ENCODE measurements around the gene GLIS1.

Gene GLIS1

DNA sequence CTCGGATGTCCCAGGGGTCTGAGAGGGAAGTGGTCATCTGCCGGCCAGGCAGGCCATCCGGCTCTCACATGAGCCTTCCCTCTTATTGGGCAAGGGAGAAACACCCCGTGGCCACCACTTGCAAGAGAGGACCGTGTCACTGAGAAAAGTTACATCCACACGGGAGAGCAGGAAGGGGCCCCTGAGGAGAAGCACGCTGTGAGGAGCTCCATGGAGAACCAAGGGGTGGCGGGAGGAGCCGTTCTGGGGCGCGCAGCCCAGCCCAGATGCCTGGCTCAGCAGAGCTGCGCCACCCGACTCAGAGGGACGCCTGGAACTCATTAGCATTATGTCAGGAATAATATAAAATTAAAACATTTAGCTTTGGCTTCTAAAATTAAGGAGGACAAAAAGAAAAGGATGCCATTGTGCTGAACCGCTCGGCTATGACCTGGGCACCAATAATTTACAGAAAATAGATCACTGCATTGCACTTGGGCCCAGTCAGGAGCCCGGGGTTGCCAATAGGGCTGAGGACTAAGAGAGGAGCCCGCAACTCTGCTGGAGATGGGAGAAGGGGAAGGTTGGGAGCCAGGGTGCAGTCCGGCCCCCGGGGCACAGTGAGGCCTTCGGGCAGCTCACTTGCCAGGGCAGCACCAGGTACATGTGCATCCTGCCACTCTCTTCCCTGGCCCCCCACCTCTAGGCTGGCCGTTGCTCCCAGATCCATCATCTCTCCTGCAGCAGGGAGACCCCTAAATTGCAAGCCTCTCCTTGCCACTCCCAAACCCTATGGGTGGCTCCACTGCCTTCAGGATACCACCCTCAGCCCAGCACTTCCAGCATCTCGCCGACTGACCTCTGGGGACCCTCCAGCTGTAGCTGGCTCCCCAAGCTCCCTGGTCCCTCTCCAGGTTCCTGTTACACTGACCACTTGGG is 194.9 kb downstream of the GLIS1 start:
- no peak for DNase-seq

DNA sequence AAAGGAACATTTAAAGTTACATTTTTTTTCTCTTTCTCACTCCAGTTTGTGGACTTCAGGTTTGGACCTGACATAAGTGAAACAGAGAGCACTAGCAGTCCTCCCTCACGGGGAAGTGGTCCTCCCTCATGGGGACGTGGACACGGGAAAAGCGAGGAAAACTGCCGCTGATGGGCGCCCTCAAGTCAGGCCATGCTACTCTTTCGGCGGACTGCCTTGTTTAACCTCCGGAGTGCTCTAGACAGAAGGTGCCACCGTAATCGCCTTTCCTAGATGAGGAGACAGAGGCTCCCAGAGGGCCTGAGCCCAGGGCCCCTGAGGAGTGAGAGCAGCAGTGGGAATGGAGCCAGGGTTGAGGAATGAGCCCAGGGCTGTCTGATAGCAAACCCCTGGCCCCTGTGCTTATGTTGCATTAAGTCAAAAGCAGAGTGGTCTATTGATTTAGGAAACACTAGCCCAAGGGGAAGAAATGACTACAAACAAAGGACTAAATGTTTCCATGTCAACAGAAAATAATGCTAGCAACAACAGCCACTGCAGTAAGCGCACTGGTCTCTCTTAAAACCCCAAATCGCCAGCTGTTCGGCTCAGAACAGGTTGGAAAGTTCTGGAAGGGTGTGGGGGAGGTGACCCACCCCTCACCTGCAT is 195.7 kb downstream of the GLIS1 start:
- DNase-seq: no peak

- DNase-seq: no peak
Observed at GRCh38 chr1:53542551-53542950, 196.4 kb downstream of the GLIS1 start.

DNA sequence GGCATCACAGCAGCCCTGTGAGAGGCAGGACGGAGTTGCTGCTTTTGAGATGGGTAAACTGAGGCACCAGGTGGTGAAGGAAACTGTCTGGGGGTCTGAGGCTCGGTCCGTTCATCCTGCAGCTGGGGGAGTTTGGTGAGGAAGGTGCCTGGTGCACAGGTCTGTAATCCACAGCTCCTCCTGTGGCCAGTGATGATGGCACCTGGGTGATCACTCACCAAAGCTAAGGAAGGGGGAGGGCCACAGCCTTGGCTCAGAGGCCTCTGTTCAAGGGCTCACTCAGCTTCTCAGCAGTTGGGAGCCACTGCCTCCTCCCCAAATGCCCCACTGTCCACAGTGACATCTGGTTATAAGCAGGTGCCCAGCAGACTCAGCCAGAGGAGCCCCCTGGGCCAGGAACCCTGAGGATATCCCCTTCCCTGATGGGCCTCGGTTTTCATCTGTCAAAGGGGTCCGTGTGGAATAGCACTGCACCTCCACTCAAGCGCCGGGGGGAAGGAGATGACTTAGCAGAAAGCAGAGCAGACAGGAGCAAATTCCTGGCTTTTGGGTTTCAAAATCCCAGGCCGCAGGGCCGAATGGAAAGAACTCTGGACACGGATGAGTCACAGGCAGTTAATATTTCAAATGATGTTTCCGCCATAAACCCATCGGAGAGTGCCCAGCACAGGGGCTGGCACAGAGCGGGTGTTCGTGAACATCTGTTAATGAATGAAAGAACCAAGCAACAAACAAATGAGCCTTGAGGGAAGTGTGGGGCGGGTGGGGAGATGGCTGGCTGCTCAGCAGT is 197.0 kb downstream of the GLIS1 start:
- no peak for DNase-seq

DNA sequence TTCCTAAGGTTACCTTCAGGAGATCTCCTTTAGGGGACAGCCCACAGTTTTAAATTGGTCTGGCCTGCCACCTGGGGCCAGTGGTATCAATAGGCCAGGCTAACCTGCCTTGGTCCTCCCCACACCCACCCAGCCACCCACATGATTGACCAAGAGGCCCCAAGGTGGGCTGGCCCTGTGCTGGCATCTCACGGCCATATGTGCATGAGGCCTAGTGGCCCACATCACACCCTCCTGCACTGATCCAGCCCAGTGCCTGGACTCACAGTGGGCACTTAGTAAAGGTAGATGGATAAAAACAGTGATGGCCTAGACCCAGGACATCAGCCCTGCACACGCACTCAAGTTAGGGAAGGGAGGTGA is 197.7 kb downstream of the GLIS1 start:
- DNase-seq: no peak

DNA sequence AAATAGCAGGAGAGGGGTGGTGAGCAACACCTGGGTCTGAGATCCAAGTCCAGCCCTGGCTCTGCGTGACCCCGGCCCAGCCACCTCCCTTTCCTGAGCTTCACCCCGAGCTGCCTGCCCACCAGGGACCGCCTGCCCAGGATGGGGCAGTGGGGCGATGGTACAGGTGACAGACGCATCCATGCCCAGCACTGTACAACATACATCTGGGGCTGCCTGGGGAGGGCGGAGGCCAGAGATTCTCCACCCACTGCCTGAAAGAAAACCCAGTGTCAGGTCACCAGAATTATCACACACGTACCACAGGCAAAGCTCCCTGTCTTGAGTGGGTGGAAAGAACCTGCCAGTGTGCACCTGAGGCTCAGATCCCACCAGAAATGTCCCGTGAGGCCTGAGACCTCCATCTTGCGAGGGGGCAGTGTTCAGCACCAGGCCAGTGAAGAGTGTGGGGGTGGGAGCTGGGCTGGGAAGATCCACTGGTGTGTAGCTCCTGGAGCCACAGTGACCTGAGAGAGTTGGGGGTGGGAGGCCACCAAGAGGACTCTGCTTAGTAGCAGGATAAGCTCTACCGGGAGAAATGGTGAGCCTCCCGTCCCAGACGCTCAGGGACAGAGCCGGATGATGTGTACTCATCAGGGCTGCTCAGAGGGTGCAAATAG is 198.2 kb downstream of the GLIS1 start:
- DNase-seq: no peak

DNA sequence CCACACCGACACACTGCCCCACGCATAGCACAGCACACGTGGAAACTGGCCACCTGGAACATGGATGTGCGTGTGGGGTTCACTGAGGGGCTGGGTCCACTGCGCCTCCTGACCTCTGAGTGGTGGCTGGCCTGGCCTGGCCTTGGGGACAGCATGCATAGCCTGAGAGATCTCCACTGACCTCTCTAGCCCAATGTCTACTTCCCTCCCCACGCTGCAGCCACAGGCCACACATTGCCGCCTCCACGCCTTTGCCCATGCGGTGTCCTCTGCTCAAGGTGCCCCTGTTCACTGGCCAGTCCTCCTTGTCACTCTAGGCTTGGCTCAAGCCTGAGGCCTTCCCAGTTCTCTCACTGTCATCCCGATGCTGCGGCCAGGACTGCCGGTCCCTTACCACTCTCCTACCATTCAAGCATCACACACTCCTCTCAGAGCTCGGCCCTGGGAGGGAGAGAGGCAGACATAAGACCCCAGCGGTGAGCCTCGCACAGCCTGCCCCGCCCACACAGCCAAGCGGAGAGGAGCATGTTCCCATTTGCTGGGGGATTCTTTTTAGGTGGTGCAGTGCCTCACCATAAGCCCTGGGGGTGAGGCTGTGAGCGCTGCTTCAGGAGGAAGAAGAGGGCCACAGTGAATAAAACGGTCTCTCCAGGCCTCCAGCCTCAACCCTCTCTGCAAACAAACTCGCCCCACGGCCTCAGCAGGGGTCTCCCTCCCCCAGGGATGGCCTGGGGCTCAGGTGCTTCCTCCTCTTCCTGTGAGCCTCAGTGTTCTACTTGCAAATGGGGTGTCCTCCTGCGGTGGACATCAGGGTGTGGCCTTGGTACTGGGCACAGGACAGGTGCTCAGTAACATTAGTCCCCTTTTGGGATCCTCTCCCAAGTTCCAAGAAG is 199.0 kb downstream of the GLIS1 start:
- no peak for DNase-seq

GRCh38 chr1:53539226-53539625 is 199.7 kb downstream of the GLIS1 start:
- DNase-seq: no peak

GRCh38 chr1:53536606-53537005 is 202.4 kb downstream of the GLIS1 start:
- peak in 1 of 2 experiments; percentile 9 for DNase-seq

- peak in 1 of 2 experiments; percentile 8 for DNase-seq
Observed at GRCh38 chr1:53535846-53536245, 203.1 kb downstream of the GLIS1 start.

DNA sequence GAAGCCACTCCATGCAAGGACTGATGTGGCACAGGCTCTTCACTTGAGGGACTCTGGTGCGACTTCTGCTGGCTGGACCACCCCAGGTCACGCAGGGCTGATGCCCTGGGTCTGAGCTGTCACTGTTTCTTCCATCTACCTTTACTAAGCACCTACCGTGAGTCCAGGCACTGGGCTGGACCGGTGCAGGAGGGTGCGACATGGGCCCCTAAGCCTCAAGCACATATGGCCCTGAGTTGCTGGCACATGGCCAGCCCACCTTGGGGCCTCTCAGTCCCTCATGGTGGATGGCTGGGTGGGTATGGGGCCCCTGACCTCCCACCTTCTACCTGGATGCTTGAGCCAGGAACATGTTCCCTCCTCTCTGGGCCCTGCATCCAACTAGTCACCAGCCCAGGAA is 203.7 kb downstream of the GLIS1 start:
- DNase-seq: no peak

- DNase-seq: no peak
Observed at GRCh38 chr1:53532912-53533311, 206.1 kb downstream of the GLIS1 start.

DNA sequence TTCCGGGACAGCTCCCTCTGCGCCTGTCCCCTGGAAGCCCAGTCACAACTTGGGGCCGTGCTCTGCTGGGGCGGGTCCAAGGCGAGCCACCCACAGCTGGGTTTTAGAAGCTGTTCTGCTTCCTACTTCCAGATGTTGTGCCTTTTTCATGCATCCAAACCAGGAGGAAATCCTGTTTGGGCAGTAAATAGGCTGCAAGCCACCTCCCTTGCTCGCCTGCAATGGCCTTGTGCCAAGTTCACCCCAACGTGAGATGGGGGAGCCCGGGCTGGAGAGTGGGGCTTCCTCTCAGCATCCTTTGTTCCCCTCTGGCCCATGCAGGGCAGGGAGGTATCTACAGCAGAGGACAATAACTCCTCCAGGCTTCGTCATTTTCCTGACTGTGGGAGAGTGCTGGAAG is 206.6 kb downstream of the GLIS1 start:
- no peak for DNase-seq

DNA sequence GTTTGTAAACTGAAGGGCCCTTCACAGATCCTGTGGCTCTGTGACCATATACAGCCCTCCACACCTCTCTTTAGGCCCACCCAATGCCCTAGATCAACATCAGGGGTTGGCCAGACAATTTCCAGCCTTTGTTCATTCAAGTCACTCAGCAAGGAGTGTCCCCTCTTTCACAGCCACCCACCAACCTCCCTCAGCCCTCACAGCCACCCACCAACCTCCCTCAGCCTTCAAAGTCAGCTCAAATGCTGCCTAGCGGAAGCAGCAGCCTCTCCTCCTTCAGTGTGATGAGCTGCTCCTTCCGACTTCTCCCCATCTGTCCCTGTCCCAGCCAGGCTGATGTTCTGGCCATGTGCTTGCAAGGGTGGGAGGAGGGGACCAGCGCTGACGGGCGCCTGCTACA is 208.4 kb downstream of the GLIS1 start:
- no peak for DNase-seq

GRCh38 chr1:53529555-53529954 is 209.4 kb downstream of the GLIS1 start:
- no peak for DNase-seq

DNA sequence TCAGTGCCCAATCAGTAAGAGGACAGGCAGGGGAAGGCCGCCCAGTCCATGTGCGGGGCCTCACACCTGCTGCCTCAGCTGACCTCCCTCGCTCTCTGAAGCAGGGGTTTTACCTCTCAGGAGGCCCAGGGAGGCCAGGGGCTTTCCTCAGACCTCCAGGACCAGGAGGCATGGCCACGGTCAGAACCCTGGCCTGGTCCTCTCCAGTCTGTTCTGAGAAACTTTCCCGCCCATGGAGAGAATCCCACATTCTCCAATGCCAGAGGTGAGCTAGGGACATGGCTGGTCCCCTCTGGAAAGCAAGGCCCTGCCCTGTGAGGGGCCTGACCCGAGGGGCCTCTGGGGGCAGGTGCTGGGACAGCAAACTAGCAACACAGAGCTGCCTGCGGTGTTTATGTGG is 211.6 kb downstream of the GLIS1 start:
- no peak for DNase-seq

- DNase-seq: no peak
Observed at GRCh38 chr1:53526451-53527101, 212.4 kb downstream of the GLIS1 start.

- DNase-seq: no peak
Observed at GRCh38 chr1:53525595-53525994, 213.4 kb downstream of the GLIS1 start.

DNA sequence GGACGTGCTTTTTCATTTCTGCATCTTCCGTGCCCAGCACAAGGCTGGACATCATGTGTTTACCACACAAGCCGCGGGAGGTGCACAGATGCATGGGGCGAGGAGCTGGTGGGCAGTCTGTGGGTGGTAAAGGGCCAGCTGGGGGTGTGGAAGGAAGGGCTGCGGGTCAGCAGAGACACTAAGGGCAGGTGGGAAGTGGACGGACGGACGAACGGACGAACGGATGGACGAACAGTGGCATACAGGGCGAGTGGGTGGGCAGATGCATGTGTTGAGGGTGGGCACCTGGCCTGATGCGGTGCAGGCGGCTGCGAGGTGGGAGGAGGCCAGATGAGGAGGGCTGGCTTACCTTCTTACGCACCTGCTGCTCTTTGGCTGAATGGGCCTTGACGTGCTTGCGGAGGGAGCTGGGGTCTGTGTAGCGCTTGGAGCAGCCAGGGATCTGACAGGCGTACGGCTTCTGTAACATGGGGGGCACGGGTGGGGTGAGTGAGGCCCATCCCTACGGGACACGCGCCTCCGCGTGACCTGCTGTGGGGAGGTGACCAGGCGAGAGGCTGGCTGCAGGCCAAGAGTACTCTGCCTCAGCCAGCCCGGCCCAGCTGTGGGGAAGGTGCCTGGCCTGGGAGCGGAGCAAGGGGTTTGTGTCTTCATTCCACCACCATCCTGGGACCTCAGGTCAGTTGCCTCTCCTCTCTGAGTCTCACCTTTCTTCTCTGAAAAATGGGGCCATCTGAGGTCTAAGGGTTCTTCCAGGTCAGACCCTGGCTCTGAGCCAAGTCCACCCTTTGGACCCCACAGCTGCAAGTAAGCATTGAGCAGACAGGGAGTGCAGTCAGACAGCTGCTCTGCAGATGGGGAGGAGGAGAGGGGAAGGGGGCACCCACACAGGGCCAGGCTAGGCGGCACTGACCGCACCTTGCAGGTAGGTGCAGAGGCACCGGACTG is 214.3 kb downstream of the GLIS1 start:
- DNase-seq: no peak

- no peak for DNase-seq
Observed at GRCh38 chr1:53521924-53522552, 216.9 kb downstream of the GLIS1 start.

Measured in cerebellar nuclear complex (tissue), 1 donor.